Upper lobe of left lung (tissue), 6 donors: Measurements from ENCODE around the gene TATDN2. TPM values are rescaled to one million over a fixed set of nuclear protein-coding genes. Genes with fewer than 3 reads are reported as not detected.

ENCODE experiments used
- ATAC-seq, 2 donors: fragments of 200-7000 bp; cut with Tn5 transposase; one replicate each; pipeline ENCODE4 v1.9.1; 2022; ENCODE audit warnings: mild to moderate bottlenecking in 2 of 2, moderate library complexity in 2 of 2; ENCODE audit not compliant: low FRiP score in 2 of 2
- DNase-seq, 2 donors: peaks; one replicate each; pipeline ENCODE4 v3.0.0-alpha.2; 2019 to 2020
- H3K27ac ChIP-seq, 4 donors: fragments of 200-600 bp; sonication (generic); one replicate each; pipeline ENCODE4 v1.5.1; 2016 to 2019
- H3K27me3 ChIP-seq, 4 donors: fragments of 200-600 bp; sonication (generic); one replicate each; pipeline ENCODE4 v1.5.1; 2017 to 2019
- H3K36me3 ChIP-seq, 4 donors: fragments of 200-600 bp; sonication (generic); one replicate each; pipeline ENCODE4 v1.5.1; 2016 to 2019
- H3K4me1 ChIP-seq, 4 donors: fragments of 200-600 bp; sonication (generic); one replicate each; pipeline ENCODE4 v1.5.1; 2018 to 2019
- H3K4me3 ChIP-seq, 4 donors: fragments of 200-600 bp; sonication (generic); one replicate each; pipeline ENCODE4 v1.5.1; 2017 to 2019; ENCODE audit warnings: mild to moderate bottlenecking in 2 of 4, moderate library complexity in 1 of 4
- H3K9me3 ChIP-seq, 4 donors: fragments of 200-600 bp; sonication (generic); one replicate each; pipeline ENCODE4 v1.5.1; 2018 to 2019
- CTCF ChIP-seq, 6 experiments: fragments of 450-650 bp in 4 of 6; fragments of 200-600 bp in 2 of 6; sonication (generic) in 2 of 6; IDR thresholded peaks; one replicate each; pipeline ENCODE4 v1.5.1; 2016 to 2019; ENCODE audit warnings: antibody characterized with exemption in 6 of 6
- EP300 ChIP-seq, 4 donors: sonication (generic); formaldehyde crosslinking; IDR thresholded peaks; one replicate each; pipeline ENCODE4 v1.5.1; 2017; ENCODE audit warnings: antibody characterized with exemption in 4 of 4, control low read depth in 2 of 4
- POLR2A ChIP-seq, 4 donors: fragments of 450-650 bp; IDR thresholded peaks; one replicate each; pipeline ENCODE4 v1.5.1; 2016 to 2017; ENCODE audit warnings: antibody characterized with exemption in 4 of 4, mild to moderate bottlenecking in 2 of 4
- POLR2AphosphoS5 ChIP-seq, 2 donors: sonication (generic); formaldehyde crosslinking; IDR thresholded peaks; one replicate each; pipeline ENCODE4 v1.5.1; 2017; ENCODE audit warnings: antibody characterized with exemption in 2 of 2
- WGBS, 2 donors: methylation state at CpG; one replicate each; pipeline ENCODE4 v1.1.5; 2017 to 2018; 5-methylcytosine and 5-hydroxymethylcytosine counted together
- total RNA-seq, 6 donors: library from RNA; depleted of rRNA in 4 of 6; stranded (reverse); fragments of >200 nt in 4 of 6; gene quantifications; one replicate each; pipeline versions ENCODE4 v1.1.0 to v1.2.1, GENCODE V29; 2016 to 2021
- donor health status: DM: no; HTN: no; CAD: no; lungs with moderate emphysema.
- donor health status: DM: no; HTN: yes; CAD: no; lungs with severe emphysema.

The TATDN2 gene
- total RNA-seq, 6 donors from 2014 or later, result 20.3 to 34.6 (median 26.0) TPM

GRCh38 chr3:10234526-10235230 lies 13.6 kb upstream of the TATDN2 start:
- TF ChIP-seq CTCF (IDR thresholded peaks at IDR 0.05) (no peak), POLR2AphosphoS5 (IDR thresholded peaks at IDR 0.05) (no peak), EP300 (IDR thresholded peaks at IDR 0.05) (no peak), POLR2A (IDR thresholded peaks at IDR 0.05) (no peak)
- Histone ChIP-seq H3K9me3 (no peaks in the 10 kb centered on the region), H3K4me1 (no peaks in the 10 kb centered on the region), H3K27ac (no peak overlapping the region), H3K27me3 (no peaks in the 10 kb centered on the region), H3K4me3 (no peak overlapping the region), H3K36me3 (peaks cover 0 to 50% (median 21%) of the 10 kb centered on the region in 4 donors)
- 88 to 93% methylated on average over 16 to 35 of the region's 36 CpGs for WGBS, 2 donors
- DNase-seq (peak in 1 of 2 donors; percentile 78), ATAC-seq (peak in 1 of 2 donors; percentile 21)

- no peak for TF ChIP-seq EP300 (IDR thresholded peaks at IDR 0.05)
- no peak for TF ChIP-seq POLR2A (IDR thresholded peaks at IDR 0.05)
- no peak for TF ChIP-seq POLR2AphosphoS5 (IDR thresholded peaks at IDR 0.05)
- no peak for TF ChIP-seq CTCF (IDR thresholded peaks at IDR 0.05)
- Histone ChIP-seq H3K36me3 (peaks cover 0 to 53% (median 21%) of the 10 kb centered on the region in 4 donors), H3K4me3 (no peak overlapping the region), H3K4me1 (no peaks in the 10 kb centered on the region), H3K27me3 (no peaks in the 10 kb centered on the region), H3K9me3 (no peaks in the 10 kb centered on the region), H3K27ac (no peak overlapping the region)
- ATAC-seq (no peak), DNase-seq (no peak)
- WGBS, 2 donors, result 77 to 81% methylated on average over 6 of the region's 6 CpGs
These were observed 12.7 kb upstream of the TATDN2 start for GRCh38 chr3:10235551-10235950.

GRCh38 chr3:10238345-10239183 lies 9.7 kb upstream of the TATDN2 start:
- WGBS, 2 donors, result 80% methylated on average over 11 to 15 of the region's 15 CpGs
- Histone ChIP-seq H3K4me1 (no peaks in the 10 kb centered on the region), H3K4me3 (no peak overlapping the region), H3K27me3 (no peaks in the 10 kb centered on the region), H3K9me3 (no peaks in the 10 kb centered on the region), H3K36me3 (peaks cover 0 to 70% (median 23%) of the 10 kb centered on the region in 4 donors), H3K27ac (no peak overlapping the region)
- DNase-seq (no peak), ATAC-seq (no peak)
- TF ChIP-seq POLR2A (IDR thresholded peaks at IDR 0.05), result no peak
- TF ChIP-seq POLR2AphosphoS5 (IDR thresholded peaks at IDR 0.05), result no peak
- TF ChIP-seq EP300 (IDR thresholded peaks at IDR 0.05), result no peak
- no peak for TF ChIP-seq CTCF (IDR thresholded peaks at IDR 0.05)

- Histone ChIP-seq H3K27me3 (no peaks in the 10 kb centered on the region), H3K27ac (peak overlapping the region in 1 of 4 donors; percentile 44), H3K4me1 (no peaks in the 10 kb centered on the region), H3K9me3 (peaks cover 0 to 14% (median 5%) of the 10 kb centered on the region in 4 donors), H3K36me3 (peaks cover 0 to 61% (median 13%) of the 10 kb centered on the region in 4 donors), H3K4me3 (no peak overlapping the region)
- TF ChIP-seq EP300 (IDR thresholded peaks at IDR 0.05), result no peak
- no peak for TF ChIP-seq CTCF (IDR thresholded peaks at IDR 0.05)
- TF ChIP-seq POLR2AphosphoS5 (IDR thresholded peaks at IDR 0.05), result no peak
- TF ChIP-seq POLR2A (IDR thresholded peaks at IDR 0.05), result no peak
- no peak for ATAC-seq
- 69 to 71% methylated on average over 4 to 6 of the region's 6 CpGs for WGBS, 2 donors
- no peak for DNase-seq
These were observed 7.5 kb upstream of the TATDN2 start for GRCh38 chr3:10240799-10241198.
